GM12864 (cell line): ENCODE measurements around the gene OPN1LW.

Experiments
- DNase-seq: peaks from one replicate; pipeline ENCODE4 v3.0.0-alpha.2; 2011; ENCODE audit warnings: low read depth
- H3K4me3 ChIP-seq: 2 replicates; pipeline ENCODE4 v1.5.1; 2011; ENCODE audit warnings: mild to moderate bottlenecking, low read depth, low read length, control low read depth
- CTCF ChIP-seq: IDR thresholded peaks from 2 replicates; pipeline ENCODE4 v1.5.1; 2011; ENCODE audit warnings: low read depth, mild to moderate bottlenecking, moderate library complexity, low read length, control low read depth, inconsistent platforms; ENCODE audit errors: missing control alignments

Gene OPN1LW

DNA sequence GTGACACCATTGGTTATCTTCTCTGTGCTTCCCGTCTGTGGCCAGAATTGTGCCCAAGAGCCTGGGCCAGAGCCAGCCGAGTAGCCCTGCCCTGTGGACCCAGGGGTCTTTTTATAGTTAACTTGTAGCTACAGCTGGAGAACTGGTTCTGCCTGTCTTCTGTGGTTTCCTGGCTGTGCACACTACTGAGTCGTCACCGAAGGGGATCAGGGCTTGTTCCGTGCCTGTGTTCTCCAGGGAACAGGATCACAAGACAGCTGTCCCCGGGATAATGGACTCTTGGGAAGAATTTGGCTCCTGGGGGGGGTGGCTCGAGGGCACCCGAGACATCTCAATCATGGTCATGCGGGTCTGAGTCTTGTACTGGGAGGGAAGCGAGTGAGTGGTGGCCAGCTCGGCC is 22.1 kb upstream of the OPN1LW start:
- DNase-seq = no peak
- TF ChIP-seq CTCF = no peak
- no peak overlapping the region for H3K4me3 ChIP-seq

GRCh38 chrX:154123241-154124219 is 20.5 kb upstream of the OPN1LW start:
- DNase-seq = peak; percentile 7
- H3K4me3 ChIP-seq = no peak overlapping the region
- no peak for TF ChIP-seq CTCF

DNA sequence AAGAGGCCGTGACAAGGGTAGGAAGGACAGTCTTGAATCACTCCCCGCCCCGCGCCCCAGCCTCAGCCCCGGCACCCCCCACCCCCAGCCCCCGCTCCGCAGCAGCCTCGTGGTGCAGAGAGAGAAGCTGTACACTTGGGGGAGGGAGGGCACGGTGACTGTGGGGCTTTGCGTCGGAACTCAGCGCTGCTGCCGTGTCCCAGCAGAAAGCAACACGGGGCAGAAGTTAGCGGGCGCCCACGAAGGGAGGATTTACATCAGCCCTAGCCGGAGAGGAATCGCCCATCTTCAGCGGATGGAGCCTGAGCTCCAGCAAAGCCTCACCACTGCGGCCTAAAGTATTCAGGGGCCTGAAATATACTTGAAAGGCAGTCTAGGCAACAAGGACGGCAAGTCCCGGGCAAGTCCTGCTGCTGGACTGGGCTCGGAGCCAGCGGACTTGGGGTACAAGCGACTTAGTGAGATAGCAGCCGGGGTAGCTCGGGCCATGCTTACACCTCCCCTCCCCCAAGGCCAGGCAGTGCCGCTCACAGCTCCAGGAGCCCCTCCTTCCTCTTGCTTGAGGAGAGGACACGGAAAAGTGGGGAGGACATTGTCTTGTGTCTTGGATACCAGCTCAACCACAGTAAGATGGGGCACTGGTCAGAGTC is 18.5 kb upstream of the OPN1LW start:
- no peak for TF ChIP-seq CTCF
- no peak overlapping the region for H3K4me3 ChIP-seq
- DNase-seq = no peak

DNA sequence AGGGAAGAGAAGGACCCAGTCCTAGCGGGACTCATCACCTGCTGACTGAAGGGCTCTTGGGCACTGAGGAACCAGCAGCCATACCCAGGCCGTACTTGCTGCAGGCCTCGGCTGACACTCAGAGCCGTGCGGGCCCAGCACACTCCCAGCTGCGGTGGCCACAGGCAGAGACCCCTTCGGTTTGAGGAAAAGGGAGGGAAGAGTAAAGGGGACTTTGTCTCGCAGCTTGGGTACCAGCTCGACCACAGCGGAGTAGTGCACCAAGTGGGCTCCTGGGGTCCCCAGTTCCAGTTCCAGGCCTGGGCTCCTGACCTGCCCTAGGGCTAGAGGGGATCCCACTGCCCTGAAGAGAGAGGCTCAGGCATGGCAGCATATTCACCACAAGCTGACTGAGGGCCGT is 17.9 kb upstream of the OPN1LW start:
- DNase-seq = no peak
- no peak for TF ChIP-seq CTCF
- H3K4me3 ChIP-seq = no peak overlapping the region

DNA sequence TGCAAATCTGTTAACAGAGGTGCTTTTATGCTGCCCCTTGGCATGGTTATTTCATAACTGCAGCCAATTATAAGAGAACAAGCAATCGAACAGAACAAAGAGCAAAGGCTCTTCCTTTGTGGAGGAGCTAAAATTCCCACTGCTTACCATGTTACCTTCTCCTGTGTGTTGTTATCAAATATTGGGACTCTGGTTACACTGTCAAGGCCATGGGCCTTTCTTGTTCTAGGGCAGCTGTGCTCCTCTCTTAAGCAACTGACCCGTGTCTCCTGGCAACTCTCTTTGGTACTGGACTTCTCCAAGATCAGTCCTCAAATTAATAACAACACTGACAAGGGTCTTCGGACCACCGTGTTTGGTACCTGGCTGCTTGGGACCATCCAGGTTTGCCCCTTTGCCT is 12.1 kb upstream of the OPN1LW start:
- no peak for TF ChIP-seq CTCF
- no peak overlapping the region for H3K4me3 ChIP-seq
- DNase-seq = no peak

GRCh38 chrX:154132366-154132765 is 11.7 kb upstream of the OPN1LW start:
- TF ChIP-seq CTCF = no peak
- no peak for DNase-seq
- H3K4me3 ChIP-seq = no peak overlapping the region
